ENCODE data around the gene PCDH9. TPM values are rescaled to one million over a fixed set of nuclear protein-coding genes. Genes with fewer than 3 reads are reported as not detected.

The PCDH9 gene
- total and polyA plus RNA-seq, 9 donors, result 0.18 to 6.5 (median 1.3) TPM

DNA sequence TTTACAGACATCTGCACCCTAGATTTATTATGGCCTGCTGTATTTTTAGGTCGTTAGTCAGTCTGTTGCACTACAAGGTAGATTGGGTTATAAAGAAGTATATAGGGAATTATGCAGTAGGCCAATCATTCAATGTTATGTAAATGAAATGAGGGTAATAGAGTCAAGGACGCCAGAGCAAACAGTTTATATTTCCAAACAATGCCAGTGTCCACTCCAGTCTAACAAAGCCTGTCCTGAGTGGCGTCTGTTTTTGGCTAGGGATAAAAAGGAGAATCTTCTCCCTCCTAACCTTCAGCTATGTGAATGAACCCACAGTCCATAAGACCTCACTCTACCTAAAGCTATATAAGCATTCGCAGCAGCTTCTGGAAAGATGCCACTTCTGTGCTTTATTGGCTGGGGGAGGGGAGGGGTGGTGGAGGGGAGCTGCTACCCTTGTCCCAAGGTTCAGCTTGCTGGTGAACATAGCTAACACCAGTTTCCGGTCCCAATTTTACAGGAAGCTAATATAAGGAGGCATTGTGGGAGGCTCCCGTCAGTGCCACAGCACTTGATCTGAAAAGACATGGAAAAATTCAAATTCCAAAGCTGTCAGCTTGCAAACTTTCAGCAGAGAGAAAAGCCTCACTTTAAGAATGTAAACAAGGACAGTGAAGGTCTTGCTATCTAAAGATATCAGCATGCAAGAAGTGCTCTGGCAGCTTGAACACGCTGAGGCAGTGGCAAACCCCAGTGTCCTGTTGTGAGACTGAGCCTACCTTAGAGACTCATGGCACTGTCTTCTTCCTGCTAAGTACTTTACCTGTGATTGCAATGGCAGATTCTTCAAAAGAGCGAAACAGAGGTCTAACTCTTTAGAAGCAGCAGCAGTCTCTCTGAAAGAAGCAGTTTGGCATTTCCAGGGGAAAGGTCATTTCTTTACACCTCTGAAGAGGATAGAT, 369.9 kb downstream of the PCDH9 start:
- H3K4me3 ChIP-seq, result no peak overlapping the region
- H3K36me3 ChIP-seq, result no peaks in the 10 kb centered on the region
- DNase-seq, result no peak
- no peak overlapping the region for H3K27ac ChIP-seq
- intact Hi-C loops (cut with DNase I), result no loop called here
- peaks cover 1% of the 10 kb centered on the region for H3K4me1 ChIP-seq (ENCODE audit: insufficient read depth)
- no peak for TF ChIP-seq EP300 (IDR thresholded peaks at IDR 0.05)
- TF ChIP-seq, protein P1, sequence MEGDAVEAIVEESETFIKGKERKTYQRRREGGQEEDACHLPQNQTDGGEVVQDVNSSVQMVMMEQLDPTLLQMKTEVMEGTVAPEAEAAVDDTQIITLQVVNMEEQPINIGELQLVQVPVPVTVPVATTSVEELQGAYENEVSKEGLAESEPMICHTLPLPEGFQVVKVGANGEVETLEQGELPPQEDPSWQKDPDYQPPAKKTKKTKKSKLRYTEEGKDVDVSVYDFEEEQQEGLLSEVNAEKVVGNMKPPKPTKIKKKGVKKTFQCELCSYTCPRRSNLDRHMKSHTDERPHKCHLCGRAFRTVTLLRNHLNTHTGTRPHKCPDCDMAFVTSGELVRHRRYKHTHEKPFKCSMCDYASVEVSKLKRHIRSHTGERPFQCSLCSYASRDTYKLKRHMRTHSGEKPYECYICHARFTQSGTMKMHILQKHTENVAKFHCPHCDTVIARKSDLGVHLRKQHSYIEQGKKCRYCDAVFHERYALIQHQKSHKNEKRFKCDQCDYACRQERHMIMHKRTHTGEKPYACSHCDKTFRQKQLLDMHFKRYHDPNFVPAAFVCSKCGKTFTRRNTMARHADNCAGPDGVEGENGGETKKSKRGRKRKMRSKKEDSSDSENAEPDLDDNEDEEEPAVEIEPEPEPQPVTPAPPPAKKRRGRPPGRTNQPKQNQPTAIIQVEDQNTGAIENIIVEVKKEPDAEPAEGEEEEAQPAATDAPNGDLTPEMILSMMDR (IDR thresholded peaks at IDR 0.05), result no peak
- no peak for TF ChIP-seq POLR2A (IDR thresholded peaks at IDR 0.05)
- no peaks in the 10 kb centered on the region for H3K9me3 ChIP-seq
- WGBS, 3 donors, result 53 to 72% (median 64%) methylated on average over 8 of the region's 8 CpGs
- H3K27me3 ChIP-seq, result no peaks in the 10 kb centered on the region

DNA sequence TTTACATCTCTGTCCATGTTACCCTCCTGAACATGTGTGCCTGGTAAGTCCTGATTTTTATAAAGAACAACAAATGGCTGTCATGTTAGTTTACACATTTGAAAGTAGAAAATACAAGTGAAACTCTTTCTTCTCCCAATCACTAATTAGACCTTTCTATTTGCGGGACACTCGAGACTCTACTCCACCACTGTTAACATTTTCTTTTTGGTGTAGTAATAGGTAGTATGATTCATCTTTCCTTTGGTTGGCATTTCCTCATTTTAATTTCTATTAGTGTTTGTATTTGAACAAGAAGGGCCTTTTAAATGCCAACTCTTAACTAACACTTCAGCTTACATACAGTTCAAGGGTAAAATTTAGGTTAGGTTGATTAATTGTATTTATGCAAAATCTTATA, 371.1 kb downstream of the PCDH9 start:
- TF ChIP-seq POLR2A (IDR thresholded peaks at IDR 0.05) (no peak), EP300 (IDR thresholded peaks at IDR 0.05) (no peak)
- TF ChIP-seq, protein P1 (IDR thresholded peaks at IDR 0.05), result no peak
- H3K27me3 ChIP-seq, result no peaks in the 10 kb centered on the region
- H3K4me1 ChIP-seq (ENCODE audit: insufficient read depth), result peaks cover 1% of the 10 kb centered on the region
- WGBS, 3 donors, result 80 to 92% (median 89%) methylated on average over 2 of the region's 2 CpGs
- no peak overlapping the region for H3K27ac ChIP-seq
- no peaks in the 10 kb centered on the region for H3K9me3 ChIP-seq
- H3K4me3 ChIP-seq, result no peak overlapping the region
- intact Hi-C loops (cut with DNase I), result no loop called here
- no peak for DNase-seq
- no peaks in the 10 kb centered on the region for H3K36me3 ChIP-seq

DNA sequence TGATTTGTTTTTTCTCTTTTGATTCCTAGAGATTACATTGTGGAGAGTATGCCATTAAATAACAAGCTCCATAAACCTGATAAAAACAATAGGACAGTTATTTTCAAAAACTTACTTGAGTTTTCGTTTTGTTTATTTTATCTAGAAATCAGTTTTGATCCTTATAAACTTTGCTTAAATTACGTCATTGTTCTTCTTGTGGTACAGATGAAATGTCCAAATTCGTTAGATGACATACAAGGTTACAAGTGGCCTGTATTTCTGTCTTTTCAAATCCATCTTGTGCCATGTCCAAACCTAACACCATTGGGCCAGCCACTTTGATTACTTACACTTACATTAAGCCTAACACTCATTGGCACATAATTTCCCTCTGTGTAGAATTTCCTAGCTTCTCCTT, 372.0 kb downstream of the PCDH9 start:
- Histone ChIP-seq H3K27ac (no peak overlapping the region), H3K36me3 (no peaks in the 10 kb centered on the region), H3K27me3 (no peaks in the 10 kb centered on the region), H3K4me3 (no peak overlapping the region), H3K4me1 (ENCODE audit: insufficient read depth) (peaks cover 1% of the 10 kb centered on the region), H3K9me3 (no peaks in the 10 kb centered on the region)
- TF ChIP-seq, protein P1 (IDR thresholded peaks at IDR 0.05), result no peak
- no peak for TF ChIP-seq EP300 (IDR thresholded peaks at IDR 0.05)
- TF ChIP-seq POLR2A (IDR thresholded peaks at IDR 0.05), result no peak
- 85 to 87% (median 87%) methylated on average over 3 of the region's 3 CpGs for WGBS, 3 donors
- intact Hi-C loops (cut with DNase I), result no loop called here
- no peak for DNase-seq

DNA sequence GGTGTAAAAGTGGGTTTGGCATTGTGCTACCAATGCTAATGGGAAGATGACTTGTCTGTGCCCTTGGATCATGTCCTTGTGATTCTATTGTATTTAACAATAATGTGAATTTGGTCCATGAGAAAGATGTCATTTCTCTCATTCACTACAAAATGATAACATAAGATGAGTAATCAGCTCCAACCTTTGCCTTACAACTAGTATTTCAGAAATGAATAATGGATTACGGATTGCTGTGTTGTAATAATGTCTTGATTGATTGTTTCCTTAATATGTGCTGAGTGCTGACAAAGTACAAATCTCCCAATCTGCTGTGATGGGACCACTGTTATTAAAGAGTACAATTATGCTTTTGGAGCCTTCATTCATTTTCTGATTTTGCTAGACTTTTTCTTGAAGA, 375.0 kb downstream of the PCDH9 start:
- 87 to 90% (median 88%) methylated on average over 1 of the region's 1 CpG for WGBS, 3 donors
- Histone ChIP-seq H3K27ac (no peak overlapping the region), H3K4me3 (no peak overlapping the region)

More for the DNA sequence above, 375.0 kb downstream of the PCDH9 start:
- H3K27me3 ChIP-seq, result no peaks in the 10 kb centered on the region
- DNase-seq, result no peak
- intact Hi-C loops (cut with DNase I), result no loop called here
- no peaks in the 10 kb centered on the region for H3K4me1 ChIP-seq (ENCODE audit: insufficient read depth)
- no peaks in the 10 kb centered on the region for H3K9me3 ChIP-seq
- H3K36me3 ChIP-seq, result no peaks in the 10 kb centered on the region
- TF ChIP-seq, protein P1 (IDR thresholded peaks at IDR 0.05), result no peak
- TF ChIP-seq EP300 (IDR thresholded peaks at IDR 0.05) (no peak), POLR2A (IDR thresholded peaks at IDR 0.05) (no peak)
